Pulmonary artery endothelial cell (primary cell): ENCODE measurements around the gene TPO. TPM values are rescaled to one million over a fixed set of nuclear protein-coding genes. Genes with fewer than 3 reads are reported as not detected.
"Not testable (repeated sequence)": the region's sequence is repeated elsewhere in the genome, so short reads cannot be mapped to it uniquely, and the experiment has no call there.

ENCODE experiments used
- DNase-seq: peaks from one replicate; pipeline ENCODE4 v3.0.0-alpha.2; 2011; ENCODE audit warnings: low read depth, low spot score
- total RNA-seq: library from RNA; depleted of rRNA; stranded (reverse); fragments of >200 nt; gene quantifications from 2 replicates; pipeline ENCODE4 v1.2.3, GENCODE V29; 2014

Gene TPO
- total RNA-seq, 1 donor from 2014 or later: not detected

DNA sequence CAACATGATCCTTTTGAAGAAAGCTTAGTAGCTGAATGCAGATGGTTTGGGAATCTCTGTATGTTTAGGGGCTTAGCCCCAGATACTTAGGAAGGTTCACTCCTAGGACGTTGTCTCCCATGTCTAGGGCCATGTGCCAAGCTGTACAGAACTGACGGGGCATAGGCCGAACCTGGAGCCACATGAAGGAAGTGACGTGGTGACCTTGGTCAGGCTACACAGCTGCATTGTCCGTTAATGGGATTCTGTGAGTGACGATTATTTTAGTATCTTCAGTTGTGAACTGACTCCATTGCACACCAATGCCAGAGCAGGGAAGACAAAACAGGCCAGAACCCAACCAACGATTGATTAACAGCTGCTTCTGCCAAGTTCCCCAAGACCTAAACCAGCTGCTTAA, 139.3 kb downstream of the TPO start:
- DNase-seq: no peak

DNA sequence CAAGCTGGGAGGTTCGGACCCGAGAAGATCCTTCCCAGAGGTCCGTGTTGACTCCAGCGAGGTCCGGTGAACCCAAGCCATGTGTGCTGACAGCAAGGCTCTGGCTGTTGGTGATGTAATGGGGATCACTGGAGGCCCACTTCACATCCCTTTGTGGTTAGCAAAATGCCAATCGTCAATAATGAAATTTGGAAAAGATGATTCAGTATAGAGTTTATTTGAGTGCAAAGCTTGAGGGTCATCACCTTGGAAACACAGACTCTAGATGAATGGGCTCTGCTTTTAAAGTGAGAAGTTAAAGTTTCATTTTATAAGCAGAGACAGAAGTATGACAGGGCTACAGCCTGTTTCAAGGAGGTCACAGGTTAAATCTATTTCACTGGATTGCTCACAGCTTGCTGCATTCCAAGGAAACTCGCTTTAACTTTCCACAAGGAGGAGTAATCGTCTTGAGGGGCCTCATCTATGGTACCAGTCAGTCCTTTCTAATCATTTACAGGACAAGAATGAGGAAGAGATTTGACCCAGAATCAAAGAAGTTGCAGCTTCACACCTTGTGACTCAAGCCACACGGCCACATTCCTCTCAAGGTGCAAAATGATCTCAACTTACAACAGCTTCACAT, 140.5 kb downstream of the TPO start:
- DNase-seq: no peak

DNA sequence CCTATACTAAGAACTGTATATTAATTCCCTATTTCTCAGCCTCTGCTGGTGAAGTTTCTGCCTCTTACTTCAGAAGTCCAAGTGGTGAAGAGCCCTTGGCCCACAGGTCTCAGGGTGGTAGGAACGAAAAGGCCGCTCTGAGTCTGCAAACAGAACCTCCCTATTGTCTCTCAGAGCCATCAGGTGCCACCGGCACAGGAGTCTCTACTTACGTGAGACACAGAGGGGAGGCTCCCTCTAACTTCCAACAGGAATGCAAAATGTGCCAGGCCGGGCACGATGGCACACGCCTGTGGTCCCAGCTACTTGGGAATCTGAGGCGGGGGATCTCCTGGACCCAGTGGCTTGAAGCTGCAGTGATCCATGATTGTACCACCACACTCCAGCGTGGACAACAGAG, 143.0 kb downstream of the TPO start:
- no peak for DNase-seq

DNA sequence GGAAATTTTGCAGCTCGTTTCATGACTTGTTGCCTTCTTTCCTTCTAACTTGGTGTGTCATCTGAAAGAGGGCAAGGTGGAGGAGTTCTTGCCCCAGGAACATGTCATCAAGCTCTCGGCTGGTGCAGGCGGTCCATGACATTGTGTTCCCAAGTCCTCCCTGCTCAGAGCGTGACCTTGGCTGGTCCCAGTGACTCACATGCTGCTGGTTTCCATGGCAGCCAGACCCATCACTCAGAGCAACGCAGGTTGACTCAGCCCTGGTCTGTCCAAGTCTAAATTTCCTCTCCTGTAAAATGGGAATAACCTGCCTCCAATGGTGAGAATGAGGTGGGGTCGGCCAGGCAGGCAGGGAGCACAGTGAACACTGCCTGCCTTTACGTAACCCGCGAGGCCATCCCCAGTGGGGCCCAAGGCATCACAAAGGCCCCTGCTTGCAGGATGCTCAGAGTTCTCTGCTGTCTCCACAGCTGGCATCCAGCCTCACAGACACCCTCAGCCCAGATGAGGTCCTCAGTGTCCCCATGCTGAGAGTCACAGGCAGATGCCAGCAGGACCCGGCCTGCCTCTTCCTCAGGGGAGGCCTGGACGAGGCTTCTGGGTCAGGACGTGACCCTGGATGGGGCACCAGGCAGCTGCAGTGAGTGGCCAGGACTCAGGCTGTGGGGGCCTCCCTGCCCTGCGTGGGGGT, 143.7 kb downstream of the TPO start:
- DNase-seq: no peak

- no peak for DNase-seq
Observed at GRCh38 chr2:1557467-1557820, 144.2 kb downstream of the TPO start.

DNA sequence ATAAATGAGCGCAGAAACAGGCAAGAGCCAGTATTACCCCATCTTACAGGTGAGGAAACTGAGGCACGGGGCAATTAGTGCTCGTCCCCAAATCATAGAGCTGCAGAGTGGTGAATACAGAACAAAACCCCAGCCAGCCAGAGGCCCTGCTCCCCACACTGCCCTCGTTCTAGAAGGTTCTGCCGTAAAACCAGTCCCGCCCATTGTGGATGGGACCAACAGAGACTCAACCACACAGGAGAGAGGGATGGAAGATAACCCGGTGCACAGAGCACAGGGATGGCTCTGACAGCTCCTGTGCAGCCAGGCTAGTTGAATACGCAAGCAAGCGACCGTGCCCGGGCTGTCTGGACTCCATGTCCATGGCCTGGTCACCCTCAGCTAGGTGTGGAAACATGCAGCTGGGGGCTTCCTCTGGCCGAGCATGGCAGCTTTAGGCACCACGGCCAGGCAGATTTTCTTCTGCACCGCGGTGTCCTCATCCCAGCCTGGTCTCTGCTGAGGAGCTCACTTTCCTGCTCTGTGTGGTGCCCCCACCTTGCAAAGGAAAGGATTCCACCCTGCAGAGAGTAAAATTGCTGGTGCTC, 146.4 kb downstream of the TPO start:
- DNase-seq: no peak

DNA sequence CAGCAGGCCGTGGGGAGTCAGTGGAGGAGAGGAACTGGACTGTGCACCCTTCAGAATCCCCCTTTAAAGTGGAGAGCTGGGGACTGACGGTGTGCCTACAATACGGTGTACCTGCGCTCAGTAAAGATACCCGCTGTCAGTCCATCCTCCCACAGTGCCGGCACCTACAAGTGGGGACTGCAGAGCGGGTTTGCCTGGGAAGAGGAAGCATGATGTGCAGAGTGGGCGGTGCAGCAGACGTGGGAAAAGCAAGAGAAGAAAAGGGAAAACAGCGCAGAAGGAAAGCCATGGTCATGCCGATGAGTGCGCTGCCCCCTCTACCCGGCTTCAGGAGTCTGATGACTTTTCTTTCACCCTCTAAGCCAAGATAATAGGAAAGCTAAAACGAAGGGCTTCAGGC, 148.0 kb downstream of the TPO start:
- no peak for DNase-seq

DNA sequence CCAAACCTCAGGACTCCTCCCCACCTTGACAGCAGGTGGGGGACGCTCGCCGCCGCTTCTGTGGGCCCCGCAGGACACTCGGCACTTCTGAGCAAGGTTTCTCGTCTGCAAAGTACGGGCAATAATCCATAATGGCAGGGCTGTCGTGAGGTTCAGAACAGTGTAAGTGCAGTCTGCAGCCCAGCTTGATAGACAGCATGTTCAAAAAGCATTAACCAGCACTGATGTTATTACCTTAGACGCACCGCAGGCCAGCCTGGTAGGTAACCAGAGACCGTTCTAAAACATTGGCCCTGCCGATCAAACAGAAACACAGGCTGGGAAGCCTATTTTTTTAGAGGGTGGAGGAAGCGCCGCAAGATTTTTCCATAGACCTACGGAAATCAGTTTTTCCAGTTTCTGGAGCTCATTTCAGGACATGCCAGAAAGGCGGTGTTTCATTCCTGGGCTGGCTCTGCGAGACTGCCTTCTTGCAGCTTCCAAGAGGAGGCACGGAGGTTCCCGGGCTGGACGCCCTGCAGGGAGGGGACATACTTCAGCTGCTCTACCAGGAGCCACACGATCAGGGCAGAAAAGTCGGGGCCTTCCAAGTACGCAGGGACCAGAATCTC, 148.7 kb downstream of the TPO start:
- no peak for DNase-seq

GRCh38 chr2:1563084-1563857, 150.0 kb downstream of the TPO start:
- no peak for DNase-seq

- DNase-seq: no peak
Observed at GRCh38 chr2:1563943-1564891, 151.0 kb downstream of the TPO start.

DNA sequence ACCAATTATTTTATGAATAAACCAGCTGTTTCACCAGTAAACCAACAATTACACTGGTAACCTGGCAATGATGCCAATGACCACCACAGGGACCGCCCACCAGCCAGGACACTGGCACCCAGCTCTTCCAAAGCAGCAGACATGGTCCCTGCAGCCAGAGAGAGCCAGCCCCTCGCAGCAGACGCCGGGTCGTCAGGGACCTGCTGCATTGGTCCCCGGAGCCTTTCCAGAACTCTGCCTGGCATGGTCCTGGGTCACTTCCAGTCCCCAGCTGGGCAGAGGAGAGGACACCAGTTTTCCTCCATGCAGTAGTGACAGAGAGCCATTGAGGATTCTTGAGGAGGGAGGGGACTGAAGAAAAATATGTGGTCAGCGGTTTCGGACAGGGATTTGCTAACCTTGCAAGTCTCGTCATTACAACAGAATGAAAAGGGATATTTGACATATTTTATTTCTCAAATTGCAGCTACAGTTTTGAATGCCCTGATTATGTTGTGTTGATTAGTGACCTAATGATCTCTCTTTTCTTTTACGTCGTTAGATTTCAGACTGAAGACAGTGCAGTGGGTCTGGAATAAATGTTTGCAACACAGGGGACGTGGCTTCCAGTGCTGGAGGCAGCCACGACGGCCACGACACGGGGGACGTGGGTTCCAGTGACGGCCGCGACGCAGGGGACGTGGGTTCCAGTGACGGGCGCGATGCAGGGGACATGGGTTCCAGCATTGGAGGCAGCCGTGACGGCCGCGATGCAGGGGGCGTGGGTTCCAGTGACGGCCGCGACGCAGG, 154.5 kb downstream of the TPO start:
- DNase-seq: no peak

DNA sequence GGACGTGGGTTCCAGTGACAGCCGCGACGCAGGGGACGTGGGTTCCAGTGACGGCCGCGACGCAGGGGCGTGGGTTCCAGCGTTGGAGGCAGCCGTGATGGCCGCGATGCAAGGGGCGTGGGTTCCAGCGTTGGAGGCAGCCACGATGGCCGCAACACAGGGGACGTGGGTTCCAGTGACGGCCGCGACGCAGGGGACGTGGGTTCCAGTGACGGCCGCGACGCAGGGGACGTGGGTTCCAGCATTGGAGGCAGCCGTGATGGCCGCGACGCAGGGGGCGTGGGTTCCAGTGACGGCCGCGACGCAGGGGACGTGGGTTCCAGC, 155.0 kb downstream of the TPO start:
- DNase-seq: not testable (repeated sequence)

- DNase-seq: no peak
Observed at GRCh38 chr2:1569879-1570450, 156.7 kb downstream of the TPO start.

DNA sequence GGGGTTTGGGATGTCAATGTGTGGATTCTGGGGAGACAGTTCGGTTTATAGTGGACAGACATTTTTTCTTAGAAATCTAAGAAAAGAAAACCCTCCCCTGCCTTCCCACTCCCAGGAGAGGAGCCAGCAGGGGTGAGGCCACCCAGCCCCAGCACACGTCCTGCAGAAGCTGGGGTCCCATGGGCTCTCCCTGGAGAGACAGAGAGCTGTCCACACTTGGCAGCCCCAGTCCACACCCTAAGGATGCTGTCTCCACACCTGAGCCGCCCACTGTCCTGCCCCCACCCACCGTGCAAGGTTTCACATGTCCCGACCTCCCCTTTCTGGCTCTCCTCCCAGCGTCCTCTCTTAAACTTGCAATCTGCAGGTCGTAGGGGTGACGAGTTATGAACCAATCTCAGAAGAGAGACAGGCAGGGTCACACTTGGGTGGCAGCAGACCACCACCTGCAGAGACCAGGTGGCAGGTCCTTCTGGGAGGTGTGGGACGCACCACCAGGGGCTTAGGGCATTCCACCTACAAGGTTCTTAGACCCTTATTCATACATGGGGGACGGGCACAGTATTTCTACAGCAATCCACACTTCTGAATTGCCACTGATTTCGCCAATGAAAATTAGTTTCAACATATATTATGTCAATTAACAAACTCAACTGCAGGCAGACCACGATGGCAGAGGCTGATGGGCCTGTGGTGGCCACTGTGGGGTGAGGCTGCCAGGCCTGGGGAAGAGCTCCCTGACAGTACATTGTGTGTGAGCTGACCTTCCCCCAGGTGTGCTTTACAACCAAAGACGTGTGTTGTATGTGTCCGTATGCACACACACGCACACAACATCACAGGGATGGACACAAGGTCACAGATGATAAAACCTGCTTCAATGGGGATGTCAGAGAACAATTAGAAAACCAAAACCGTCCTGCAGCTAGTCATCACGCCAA, 158.5 kb downstream of the TPO start:
- no peak for DNase-seq

GRCh38 chr2:1572638-1573037, 159.4 kb downstream of the TPO start:
- no peak for DNase-seq

DNA sequence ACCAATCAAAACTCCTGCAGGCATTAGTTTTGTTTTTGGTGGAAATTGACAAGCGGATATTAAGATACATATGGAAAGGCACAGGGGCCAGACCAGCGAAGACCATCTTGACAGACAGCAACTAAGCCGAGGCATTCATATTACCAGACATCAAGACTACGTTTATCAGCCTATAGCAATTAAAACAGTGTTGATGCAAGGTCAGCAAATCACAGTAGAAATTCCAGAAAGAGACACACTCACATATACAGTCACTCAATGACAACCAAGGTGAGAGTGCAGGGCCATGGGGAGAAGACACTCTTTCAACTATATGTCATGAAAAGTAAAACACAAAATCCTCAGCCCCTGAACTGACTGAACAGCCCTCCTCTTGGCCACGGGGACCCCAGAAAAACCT, 164.6 kb downstream of the TPO start:
- no peak for DNase-seq

GRCh38 chr2:1581257-1581964, 168.1 kb downstream of the TPO start:
- DNase-seq: not testable (repeated sequence)
